ENCODE results near the gene CLCA4.
A peak's percentile ranks its signal among the peaks of the same experiment; 100 is the strongest.
"Not testable (repeated sequence)": the region's sequence is repeated elsewhere in the genome, so short reads cannot be mapped to it uniquely, and the experiment has no call there.

Gene CLCA4

GRCh38 chr1:86527306-86527705 lies 19.6 kb upstream of the CLCA4 start:
- DNase-seq (ENCODE audit: low spot score) = no peak

GRCh38 chr1:86530211-86530845 lies 16.6 kb upstream of the CLCA4 start:
- no peak for DNase-seq (ENCODE audit: low spot score)

- no peak for DNase-seq (ENCODE audit: low spot score)
Measured at GRCh38 chr1:86537928-86538695, 8.8 kb upstream of the CLCA4 start.

- DNase-seq (ENCODE audit: low spot score) = no peak
Measured at GRCh38 chr1:86538775-86539174, 8.1 kb upstream of the CLCA4 start.

GRCh38 chr1:86541859-86542258 lies 5.0 kb upstream of the CLCA4 start:
- peak; percentile 29 for DNase-seq (ENCODE audit: low spot score)

GRCh38 chr1:86542631-86543030 lies 4.2 kb upstream of the CLCA4 start:
- DNase-seq (ENCODE audit: low spot score) = peak; percentile 60

GRCh38 chr1:86548839-86549238 lies 2.0 kb downstream of the CLCA4 start:
- DNase-seq (ENCODE audit: low spot score) = no peak

GRCh38 chr1:86551305-86551704 lies 4.4 kb downstream of the CLCA4 start:
- no peak for DNase-seq (ENCODE audit: low spot score)

GRCh38 chr1:86552376-86552775 lies 5.5 kb downstream of the CLCA4 start:
- no peak for DNase-seq (ENCODE audit: low spot score)

- no peak for DNase-seq (ENCODE audit: low spot score)
Measured at GRCh38 chr1:86557739-86558138, 10.9 kb downstream of the CLCA4 start.

GRCh38 chr1:86563849-86564248 lies 17.0 kb downstream of the CLCA4 start:
- no peak for DNase-seq (ENCODE audit: low spot score)

GRCh38 chr1:86567341-86567740 lies 20.5 kb downstream of the CLCA4 start:
- no peak for DNase-seq (ENCODE audit: low spot score)

GRCh38 chr1:86567878-86568277 lies 21.0 kb downstream of the CLCA4 start:
- no peak for DNase-seq (ENCODE audit: low spot score)

GRCh38 chr1:86573763-86574484 lies 27.0 kb downstream of the CLCA4 start:
- no peak for DNase-seq (ENCODE audit: low spot score)

GRCh38 chr1:86581231-86581630 lies 34.4 kb downstream of the CLCA4 start:
- no peak for DNase-seq (ENCODE audit: low spot score)

- DNase-seq (ENCODE audit: low spot score) = no peak
Measured at GRCh38 chr1:86582161-86582560, 35.3 kb downstream of the CLCA4 start.

- DNase-seq (ENCODE audit: low spot score) = no peak
Measured at GRCh38 chr1:86583032-86583431, 36.2 kb downstream of the CLCA4 start.

GRCh38 chr1:86583593-86583992 lies 36.7 kb downstream of the CLCA4 start:
- no peak for DNase-seq (ENCODE audit: low spot score)

- DNase-seq (ENCODE audit: low spot score) = no peak
Measured at GRCh38 chr1:86594284-86594770, 47.4 kb downstream of the CLCA4 start.

- no peak for DNase-seq (ENCODE audit: low spot score)
Measured at GRCh38 chr1:86596224-86596623, 49.3 kb downstream of the CLCA4 start.

GRCh38 chr1:86596741-86597290 lies 49.9 kb downstream of the CLCA4 start:
- DNase-seq (ENCODE audit: low spot score) = no peak

- DNase-seq (ENCODE audit: low spot score) = not testable (repeated sequence)
Measured at GRCh38 chr1:86606080-86606479, 59.2 kb downstream of the CLCA4 start.

- DNase-seq (ENCODE audit: low spot score) = no peak
Measured at GRCh38 chr1:86616433-86616832, 69.6 kb downstream of the CLCA4 start.

All from RKO (cell line).